Stimulated activated CD4-positive, alpha-beta T cell treated with anti-CD3 and anti-CD28 coated beads, Interleukin-4, amount 100 ng/mL, for 1 hour (primary cell): ENCODE data around the gene GTPBP1.
A peak's percentile ranks its signal among the peaks of the same experiment; 100 is the strongest.

Source experiments
- DNase-seq: peaks from one replicate; pipeline ENCODE4 v3.0.0-alpha.2; 2020

The GTPBP1 gene

GRCh38 chr22:38705235-38706100, at the start of gene GTPBP1:
TSS of gene GTPBP1 (plus strand) at chr22:38705944. CDS start at chr22:38705956, 12 bp downstream.
- DNase-seq: peak; percentile 91

GRCh38 chr22:38656256-38657044, 49.3 kb upstream of the GTPBP1 start, which contains the start of the genes CBY1 and FAM227A:
TSS of gene CBY1 (plus strand) at chr22:38656638. CDS start at chr22:38668055, 11,417 bp downstream.
TSS of gene FAM227A (minus strand) at chr22:38656392. CDS start at chr22:38650168, 6,224 bp downstream.
- peak; percentile 82 for DNase-seq

- peak; percentile 22 for DNase-seq
Measured at GRCh38 chr22:38657045-38657909, 48.5 kb upstream of the GTPBP1 start.

GRCh38 chr22:38674888-38675287, 30.9 kb upstream of the GTPBP1 start:
- no peak for DNase-seq

GRCh38 chr22:38675833-38676232, 29.9 kb upstream of the GTPBP1 start:
- DNase-seq: no peak

- peak; percentile 83 for DNase-seq
Measured at GRCh38 chr22:38681582-38682335, 24.0 kb upstream of the GTPBP1 start, which contains the start of gene TOMM22. TSS of gene TOMM22 (plus strand) at chr22:38681957. CDS start at chr22:38681979, 22 bp downstream.

- DNase-seq: no peak
Measured at GRCh38 chr22:38684895-38685294, 20.8 kb upstream of the GTPBP1 start.

GRCh38 chr22:38685761-38686160, 20.0 kb upstream of the GTPBP1 start:
- no peak for DNase-seq

- no peak for DNase-seq
Measured at GRCh38 chr22:38689651-38690050, 16.1 kb upstream of the GTPBP1 start.

GRCh38 chr22:38694049-38694448, 11.7 kb upstream of the GTPBP1 start:
- no peak for DNase-seq

GRCh38 chr22:38694940-38695339, 10.8 kb upstream of the GTPBP1 start:
- DNase-seq: no peak

- DNase-seq: peak; percentile 26
Measured at GRCh38 chr22:38696606-38697424, 8.9 kb upstream of the GTPBP1 start.

- no peak for DNase-seq
Measured at GRCh38 chr22:38697425-38698089, 8.2 kb upstream of the GTPBP1 start.

GRCh38 chr22:38698407-38699094, 7.2 kb upstream of the GTPBP1 start:
- DNase-seq: no peak

- no peak for DNase-seq
Measured at GRCh38 chr22:38699143-38699542, 6.6 kb upstream of the GTPBP1 start.

- no peak for DNase-seq
Measured at GRCh38 chr22:38699784-38700183, 6.0 kb upstream of the GTPBP1 start.

GRCh38 chr22:38700270-38700788, 5.4 kb upstream of the GTPBP1 start:
- DNase-seq: no peak

- peak; percentile 98 for DNase-seq
Measured at GRCh38 chr22:38700789-38701628, 4.7 kb upstream of the GTPBP1 start, which contains the start of gene JOSD1. TSS of gene JOSD1 (minus strand) at chr22:38700943. CDS start at chr22:38699987, 956 bp downstream.
